Sigmoid colon (tissue), 7 donors: Measurements from ENCODE around the gene DRGX. TPM values are rescaled to one million over a fixed set of nuclear protein-coding genes. Genes with fewer than 3 reads are reported as not detected.

Experiments
- DNase-seq: peaks from one replicate; pipeline ENCODE4 v3.0.0-alpha.2; 2019
- H3K27ac ChIP-seq, 4 donors: fragments of 200-600 bp; sonication (generic); one replicate each; pipeline ENCODE4 v1.5.1; 2016 to 2019; ENCODE audit warnings: mild to moderate bottlenecking in 1 of 4
- H3K27me3 ChIP-seq, 3 donors: fragments of 200-600 bp; sonication (generic); one replicate each; pipeline ENCODE4 v1.5.1; 2019; ENCODE audit warnings: mild to moderate bottlenecking in 1 of 3
- H3K36me3 ChIP-seq, 4 donors: fragments of 200-600 bp; sonication (generic); one replicate each; pipeline ENCODE4 v1.5.1; 2016 to 2019
- H3K4me1 ChIP-seq, 4 donors: fragments of 200-600 bp; sonication (generic); one replicate each; pipeline ENCODE4 v1.5.1; 2017 to 2019
- H3K4me3 ChIP-seq, 4 donors: fragments of 200-600 bp; sonication (generic); one replicate each; pipeline ENCODE4 v1.5.1; 2017 to 2019; ENCODE audit warnings: mild to moderate bottlenecking in 2 of 4, moderate library complexity in 1 of 4
- H3K9me3 ChIP-seq, 4 donors: fragments of 200-600 bp in 3 of 4; sonication (generic) in 3 of 4; one replicate each; pipeline versions ENCODE4 v1.5.1 to v1.6.1; 2013 to 2019
- EP300 ChIP-seq, 4 donors: sonication (generic); formaldehyde crosslinking; IDR thresholded peaks; one replicate each; pipeline ENCODE4 v1.6.1; 2017; ENCODE audit warnings: antibody characterized with exemption in 4 of 4
- POLR2A ChIP-seq, 2 donors: fragments of 450-650 bp; IDR thresholded peaks; one replicate each; pipeline ENCODE4 v1.6.1; 2016; ENCODE audit warnings: antibody characterized with exemption in 2 of 2, mild to moderate bottlenecking in 2 of 2, moderate library complexity in 2 of 2
- POLR2AphosphoS5 ChIP-seq, 4 donors: sonication (generic); formaldehyde crosslinking; IDR thresholded peaks; one replicate each; pipeline ENCODE4 v1.6.1; 2017; ENCODE audit warnings: antibody characterized with exemption in 4 of 4
- WGBS, 2 donors: extraction: QIAGEN DNeasy Blood & Tissue Kit; methylation state at CpG; one replicate each; pipeline ENCODE4 v1.1.7; 2013; 5-methylcytosine and 5-hydroxymethylcytosine counted together
- intact Hi-C: fragments of 100-400 bp; cut with DNase I; formaldehyde crosslinking; loops from one replicate; pipeline ENCODE4 v1.15.1; 2023
- polyA plus RNA-seq, 3 donors: library from polyadenylated mRNA; stranded (reverse); fragments of 200-250 nt; gene quantifications; one replicate each; pipeline ENCODE4 v1.2.3, GENCODE V29; 2013
- total RNA-seq, 4 donors: library from RNA; depleted of rRNA; stranded (reverse); fragments of >200 nt; gene quantifications; one replicate each; pipeline ENCODE4 v1.1.0, GENCODE V29; 2016
- TF ChIP-seq, protein P1 (sequence below), 4 experiments: fragments of 450-650 bp in 3 of 4; fragments of 200-600 bp in 1 of 4; IDR thresholded peaks; one replicate each; pipeline ENCODE4 v1.5.1; 2016 to 2019; ENCODE audit warnings: antibody characterized with exemption in 4 of 4, mild to moderate bottlenecking in 3 of 4, moderate library complexity in 2 of 4
- donor health status: healthy with polysubstance abuse.
- donor health status: Bipolar disorder and iron deficiency.
- donor health status: healthy.

DRGX gene
- total and polyA plus RNA-seq, 7 donors: 0.23 to 0.42 TPM; not detected in 5

DNA sequence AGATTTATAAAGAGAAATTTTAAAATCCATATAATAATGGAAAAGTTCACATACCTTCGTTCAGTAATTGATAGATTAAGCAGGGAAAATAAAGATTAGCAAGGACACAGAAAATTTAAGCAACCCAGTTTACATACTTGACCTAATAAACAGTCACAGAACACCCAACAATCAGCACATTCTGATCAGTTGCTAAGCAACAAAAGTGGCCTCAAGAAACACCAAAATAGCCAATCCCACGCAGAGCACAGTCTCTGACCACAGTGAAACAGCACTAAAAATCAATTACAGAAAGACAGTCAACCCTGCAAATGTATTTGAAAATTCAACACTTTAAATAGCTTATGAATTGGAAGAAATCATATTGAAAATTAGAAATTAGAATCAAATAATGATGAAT is 39.3 kb upstream of the DRGX start:
- Histone ChIP-seq H3K9me3 (peaks cover 0 to 4% (median 0%) of the 10 kb centered on the region in 4 donors), H3K27me3 (no peaks in the 10 kb centered on the region), H3K4me3 (no peak overlapping the region), H3K27ac (no peak overlapping the region), H3K36me3 (no peaks in the 10 kb centered on the region), H3K4me1 (no peaks in the 10 kb centered on the region)
- intact Hi-C loops: no loop called here
- 70 to 83% methylated on average over 2 of the region's 2 CpGs for WGBS, 2 donors
- TF ChIP-seq, protein P1, sequence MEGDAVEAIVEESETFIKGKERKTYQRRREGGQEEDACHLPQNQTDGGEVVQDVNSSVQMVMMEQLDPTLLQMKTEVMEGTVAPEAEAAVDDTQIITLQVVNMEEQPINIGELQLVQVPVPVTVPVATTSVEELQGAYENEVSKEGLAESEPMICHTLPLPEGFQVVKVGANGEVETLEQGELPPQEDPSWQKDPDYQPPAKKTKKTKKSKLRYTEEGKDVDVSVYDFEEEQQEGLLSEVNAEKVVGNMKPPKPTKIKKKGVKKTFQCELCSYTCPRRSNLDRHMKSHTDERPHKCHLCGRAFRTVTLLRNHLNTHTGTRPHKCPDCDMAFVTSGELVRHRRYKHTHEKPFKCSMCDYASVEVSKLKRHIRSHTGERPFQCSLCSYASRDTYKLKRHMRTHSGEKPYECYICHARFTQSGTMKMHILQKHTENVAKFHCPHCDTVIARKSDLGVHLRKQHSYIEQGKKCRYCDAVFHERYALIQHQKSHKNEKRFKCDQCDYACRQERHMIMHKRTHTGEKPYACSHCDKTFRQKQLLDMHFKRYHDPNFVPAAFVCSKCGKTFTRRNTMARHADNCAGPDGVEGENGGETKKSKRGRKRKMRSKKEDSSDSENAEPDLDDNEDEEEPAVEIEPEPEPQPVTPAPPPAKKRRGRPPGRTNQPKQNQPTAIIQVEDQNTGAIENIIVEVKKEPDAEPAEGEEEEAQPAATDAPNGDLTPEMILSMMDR (IDR thresholded peaks at IDR 0.05): no peak
- no peak for TF ChIP-seq POLR2A (IDR thresholded peaks at IDR 0.05)
- TF ChIP-seq POLR2AphosphoS5 (IDR thresholded peaks at IDR 0.05): no peak
- TF ChIP-seq EP300 (IDR thresholded peaks at IDR 0.05): no peak
- DNase-seq: no peak

DNA sequence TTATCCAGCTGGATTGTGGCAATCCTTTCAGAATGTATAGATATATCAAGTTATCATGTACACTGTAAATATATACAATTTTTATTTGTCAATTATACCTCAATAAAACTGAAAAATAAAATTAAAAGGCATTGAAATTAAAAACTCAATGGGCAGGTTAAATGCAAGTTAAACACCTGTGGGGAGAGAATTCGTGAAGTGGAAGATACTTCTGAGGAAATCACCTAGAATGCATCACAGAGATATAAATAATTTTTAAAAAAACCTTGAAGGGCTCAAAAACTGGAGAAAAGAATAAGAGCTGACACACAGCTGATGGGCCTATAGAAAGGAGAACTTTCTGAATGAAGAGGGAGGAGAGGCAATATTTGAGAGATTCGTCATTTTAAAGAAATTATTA is 37.2 kb upstream of the DRGX start:
- Histone ChIP-seq H3K4me1 (no peaks in the 10 kb centered on the region), H3K27me3 (no peaks in the 10 kb centered on the region), H3K36me3 (no peaks in the 10 kb centered on the region), H3K9me3 (peaks cover 0 to 4% (median 0%) of the 10 kb centered on the region in 4 donors), H3K27ac (no peak overlapping the region), H3K4me3 (no peak overlapping the region)
- TF ChIP-seq, protein P1 (IDR thresholded peaks at IDR 0.05): no peak
- TF ChIP-seq POLR2AphosphoS5 (IDR thresholded peaks at IDR 0.05) (no peak), POLR2A (IDR thresholded peaks at IDR 0.05) (no peak), EP300 (IDR thresholded peaks at IDR 0.05) (no peak)
- intact Hi-C loops: no loop called here
- no peak for DNase-seq
- 81 to 91% methylated on average over 2 of the region's 2 CpGs for WGBS, 2 donors

DNA sequence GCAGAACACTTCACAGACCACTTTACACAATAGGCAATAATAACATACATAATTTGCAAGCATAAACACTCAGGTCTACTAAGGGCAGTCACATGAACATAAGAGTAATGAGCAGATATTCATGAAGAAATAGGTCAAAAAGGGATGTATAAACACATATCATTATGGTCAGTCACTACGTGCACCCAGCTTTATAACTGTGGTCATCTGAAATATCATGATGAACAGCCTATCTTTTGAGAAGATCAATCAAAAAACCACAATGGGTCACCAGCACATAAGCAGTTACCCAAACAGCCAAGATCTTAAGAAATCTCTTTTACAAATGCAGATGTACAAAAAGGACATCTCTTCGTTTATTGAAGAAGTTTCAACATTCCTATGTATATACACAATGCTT is 35.5 kb upstream of the DRGX start:
- intact Hi-C loops: no loop called here
- peaks cover 0 to 4% (median 0%) of the 10 kb centered on the region in 4 donors for H3K9me3 ChIP-seq
- 80% methylated on average over 2 of the region's 2 CpGs for WGBS, 2 donors
- H3K27me3 ChIP-seq: no peaks in the 10 kb centered on the region
- TF ChIP-seq, protein P1 (IDR thresholded peaks at IDR 0.05): no peak
- TF ChIP-seq POLR2AphosphoS5 (IDR thresholded peaks at IDR 0.05) (no peak), POLR2A (IDR thresholded peaks at IDR 0.05) (no peak), EP300 (IDR thresholded peaks at IDR 0.05) (no peak)
- H3K4me3 ChIP-seq: no peak overlapping the region
- H3K36me3 ChIP-seq: no peaks in the 10 kb centered on the region
- H3K27ac ChIP-seq: no peak overlapping the region
- DNase-seq: no peak
- no peaks in the 10 kb centered on the region for H3K4me1 ChIP-seq

DNA sequence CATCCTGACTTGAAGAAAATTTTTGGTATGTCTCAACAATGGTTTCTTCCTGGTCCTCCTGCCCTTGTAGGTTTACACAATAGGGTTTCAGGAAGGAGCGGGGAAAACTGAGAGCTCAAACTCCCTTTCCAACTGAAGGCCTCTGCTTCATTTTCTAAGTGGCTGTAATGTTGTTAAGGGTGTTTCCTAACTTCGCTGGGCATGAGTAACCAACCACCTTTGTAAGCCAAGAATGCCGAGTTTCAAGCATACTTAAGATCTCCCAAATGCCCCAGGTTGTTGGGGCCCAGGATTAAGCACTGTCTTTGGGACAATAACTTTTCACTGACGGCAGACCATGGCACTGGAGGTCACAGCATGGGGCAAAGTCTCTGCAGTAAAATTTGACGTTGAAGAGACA is 33.6 kb upstream of the DRGX start:
- Histone ChIP-seq H3K9me3 (peaks cover 0 to 10% (median 7%) of the 10 kb centered on the region in 4 donors), H3K36me3 (no peaks in the 10 kb centered on the region), H3K4me3 (no peak overlapping the region), H3K27me3 (no peaks in the 10 kb centered on the region), H3K4me1 (no peaks in the 10 kb centered on the region), H3K27ac (no peak overlapping the region)
- no peak for DNase-seq
- intact Hi-C loops: no loop called here
- 70 to 78% methylated on average over 5 of the region's 5 CpGs for WGBS, 2 donors
- TF ChIP-seq, protein P1 (IDR thresholded peaks at IDR 0.05): no peak
- TF ChIP-seq POLR2A (IDR thresholded peaks at IDR 0.05) (no peak), EP300 (IDR thresholded peaks at IDR 0.05) (no peak), POLR2AphosphoS5 (IDR thresholded peaks at IDR 0.05) (no peak)
